Measurements from ENCODE around the gene RNF149. TPM values are rescaled to one million over a fixed set of nuclear protein-coding genes. Genes with fewer than 3 reads are reported as not detected.

Gene RNF149
- total and polyA plus RNA-seq, 9 of the 15 experiments (the other 6 are each of a cell fraction or from before 2014, with no cell fraction given): 9.0 to 31.5 (median 22.8) TPM

DNA sequence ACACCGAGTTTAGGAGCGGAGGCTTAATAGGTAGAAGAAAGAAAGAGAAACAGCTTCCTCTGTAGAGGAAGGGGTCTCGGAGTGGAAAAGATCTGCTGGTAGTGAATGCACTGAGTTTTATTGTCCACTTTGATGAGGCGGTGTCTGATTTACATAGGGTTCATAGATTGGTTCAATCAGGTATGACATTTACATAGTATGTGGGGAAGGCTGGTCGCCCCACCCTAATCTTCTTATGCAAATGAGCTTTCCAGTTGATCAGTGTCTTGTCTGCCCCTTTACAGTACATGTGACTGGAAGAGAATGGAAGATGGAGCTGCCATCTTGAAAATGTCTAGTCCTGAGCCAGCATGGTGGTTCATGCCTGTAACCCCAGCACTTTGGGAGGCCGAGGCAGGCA lies 75.7 kb downstream of the RNF149 start:
- ATAC-seq: peak; percentile 79
- Histone ChIP-seq H3K4me2 (ENCODE audit: insufficient read depth, low read length) (peak overlapping the region; percentile 79; the same call in 1 of the 2 replicates), H3K4me1 (replicated peaks in 1 of 2; ENCODE audit: control insufficient read depth in 2 of 2, insufficient read depth in 2 of 2, low read length in 2 of 2) (peaks cover 0 to 16% of the 10 kb centered on the region in 2 experiments; a peak in 2 of 5 replicates), H3K36me3 (ENCODE audit: control insufficient read depth, insufficient read depth, low read length) (no peaks in the 10 kb centered on the region; the same call in 2 of the 3 replicates), H3K9me1 (ENCODE audit: control insufficient read depth, insufficient read depth, low read length) (no peaks in the 10 kb centered on the region), H4K20me1 (replicated peaks; ENCODE audit: control insufficient read depth, insufficient read depth, low read length) (no peaks in the 10 kb centered on the region), H3K27ac (ENCODE audit: extremely low read depth, low read depth, low read length) (peak overlapping the region; percentile 65; the same call in 1 of the 3 replicates), H3K9me3 (replicated peaks; ENCODE audit: control insufficient read depth, insufficient read depth, low read depth, low read length) (peaks cover 19% of the 10 kb centered on the region), H3K79me2 (ENCODE audit: control insufficient read depth, insufficient read depth, low read length) (peaks cover 18% of the 10 kb centered on the region; the same call in 1 of the 3 replicates), H3K27me3 (ENCODE audit: control insufficient read depth in 2 of 2, insufficient read depth in 2 of 2, low read length in 2 of 2) (no peaks in the 10 kb centered on the region), H3K9ac (ENCODE audit: insufficient read depth in 1 of 2, low read depth in 2 of 2, low read length in 2 of 2) (peak overlapping the region in 1 of 2 experiments; percentile 64; a peak in 1 of 4 replicates), H2AFZ (ENCODE audit: low read depth, low read length) (peak overlapping the region; percentile 77), H3K4me3 (no peak overlapping the region; the same call in 1 of the 2 replicates)
- ChIA-PET CTCF (ENCODE audit: low intra/inter-chr PET ratio) (no interaction called here), POLR2A (interaction anchor here (0.6 to 1.5 kb wide), 3 partner anchors 20 to 73 kb away, joined by 3 read pairs; partner anchors contain the start of gene CNOT11)
- in situ Hi-C loops (cut with MboI): no loop called here
- BruUV-seq (replicated peaks): no TSS peak
- intact Hi-C loops (cut with micrococcal nuclease): no loop called here
- 58% methylated on average over 6 of the region's 6 CpGs for WGBS (ENCODE audit: insufficient coverage, low coverage, missing lambda C conversion rate)
- peak in 1 of 4 experiments; percentile 37 for DNase-seq (ENCODE audit: extremely low read depth in 1 of 4, low spot score in 3 of 4)
- no peak for FAIRE-seq
- TF ChIP-seq BRF1 (IDR thresholded peaks at IDR 0.05; ENCODE audit: borderline replicate concordance, extremely low read depth, insufficient read length) (no peak), PKNOX1 (IDR thresholded peaks at IDR 0.05) (peak; percentile 23; the same call in 1 of the 2 replicates), YY1 (IDR thresholded peaks at IDR 0.05; ENCODE audit: borderline replicate concordance in 1 of 3, control insufficient read depth in 1 of 3, extremely low read depth in 1 of 3, insufficient read depth in 3 of 3, insufficient read length in 1 of 3, insufficient replicate concordance in 2 of 3, low read depth in 1 of 3, low read length in 2 of 3) (peak in 1 of 3 experiments; percentile 46), NCOA6 (IDR thresholded peaks at IDR 0.05) (no peak), NR2F6 (CRISPR knock-in tag; IDR thresholded peaks at IDR 0.05) (no peak), SAFB2 (IDR thresholded peaks at IDR 0.05; ENCODE audit: borderline replicate concordance, low read depth, low read length, severe bottlenecking) (no peak), MTA2 (IDR thresholded peaks at IDR 0.05; ENCODE audit: low read depth) (no peak), CREM (IDR thresholded peaks at IDR 0.05; ENCODE audit: low read depth) (no peak), FOXA3 (CRISPR knock-in tag; conservative IDR thresholded peaks at IDR 0.05 in 1 of 2, IDR thresholded peaks at IDR 0.05 in 1 of 2) (no peak), ZMIZ1 (IDR thresholded peaks at IDR 0.05; ENCODE audit: low read depth in 2 of 2, low read length in 2 of 2) (no peak), TARDBP (IDR thresholded peaks at IDR 0.05) (no peak), ZNF184 (CRISPR knock-in tag; IDR thresholded peaks at IDR 0.05) (no peak), WHSC1 (IDR thresholded peaks at IDR 0.05; ENCODE audit: low read length) (no peak)
- TF ChIP-seq, protein P1, sequence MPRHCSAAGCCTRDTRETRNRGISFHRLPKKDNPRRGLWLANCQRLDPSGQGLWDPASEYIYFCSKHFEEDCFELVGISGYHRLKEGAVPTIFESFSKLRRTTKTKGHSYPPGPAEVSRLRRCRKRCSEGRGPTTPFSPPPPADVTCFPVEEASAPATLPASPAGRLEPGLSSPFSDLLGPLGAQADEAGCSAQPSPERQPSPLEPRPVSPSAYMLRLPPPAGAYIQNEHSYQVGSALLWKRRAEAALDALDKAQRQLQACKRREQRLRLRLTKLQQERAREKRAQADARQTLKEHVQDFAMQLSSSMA (CRISPR knock-in tag; IDR thresholded peaks at IDR 0.05): no peak
